ENCODE measurements around the gene ARSB.

DNA sequence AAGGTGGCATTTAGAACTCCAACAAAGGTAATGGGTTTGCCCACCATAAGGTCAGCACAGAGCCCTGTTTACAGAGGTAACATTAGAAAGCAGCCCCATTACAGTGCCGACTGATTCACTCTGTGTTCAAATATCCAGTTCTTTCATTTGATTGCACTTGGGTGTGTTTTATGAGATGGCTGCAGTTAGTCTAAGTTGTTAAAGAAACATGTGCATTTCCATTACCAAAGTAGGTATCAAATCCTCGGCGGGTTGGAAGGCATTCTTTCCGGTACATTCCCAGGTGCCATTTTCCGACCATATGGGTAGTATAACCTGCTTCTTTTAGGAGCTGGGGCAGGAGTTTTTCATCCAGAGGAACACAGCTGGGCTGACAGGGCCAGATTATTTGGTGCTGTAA, 16.3 kb downstream of the ARSB start:
- TF ChIP-seq, protein P1, sequence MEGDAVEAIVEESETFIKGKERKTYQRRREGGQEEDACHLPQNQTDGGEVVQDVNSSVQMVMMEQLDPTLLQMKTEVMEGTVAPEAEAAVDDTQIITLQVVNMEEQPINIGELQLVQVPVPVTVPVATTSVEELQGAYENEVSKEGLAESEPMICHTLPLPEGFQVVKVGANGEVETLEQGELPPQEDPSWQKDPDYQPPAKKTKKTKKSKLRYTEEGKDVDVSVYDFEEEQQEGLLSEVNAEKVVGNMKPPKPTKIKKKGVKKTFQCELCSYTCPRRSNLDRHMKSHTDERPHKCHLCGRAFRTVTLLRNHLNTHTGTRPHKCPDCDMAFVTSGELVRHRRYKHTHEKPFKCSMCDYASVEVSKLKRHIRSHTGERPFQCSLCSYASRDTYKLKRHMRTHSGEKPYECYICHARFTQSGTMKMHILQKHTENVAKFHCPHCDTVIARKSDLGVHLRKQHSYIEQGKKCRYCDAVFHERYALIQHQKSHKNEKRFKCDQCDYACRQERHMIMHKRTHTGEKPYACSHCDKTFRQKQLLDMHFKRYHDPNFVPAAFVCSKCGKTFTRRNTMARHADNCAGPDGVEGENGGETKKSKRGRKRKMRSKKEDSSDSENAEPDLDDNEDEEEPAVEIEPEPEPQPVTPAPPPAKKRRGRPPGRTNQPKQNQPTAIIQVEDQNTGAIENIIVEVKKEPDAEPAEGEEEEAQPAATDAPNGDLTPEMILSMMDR (conservative IDR thresholded peaks at IDR 0.05 in 1 of 2, IDR thresholded peaks at IDR 0.05 in 1 of 2; ENCODE audit: low read depth in 1 of 2, low read length in 2 of 2), result no peak
- no peak for TF ChIP-seq EZH2 (IDR thresholded peaks at IDR 0.05; ENCODE audit: low read length, missing control alignments)
